H54 (cell line): ENCODE results near the gene KRTAP10-2.
"Not testable (repeated sequence)": the region's sequence is repeated elsewhere in the genome, so short reads cannot be mapped to it uniquely, and the experiment has no call there.

ENCODE experiments used
- DNase-seq: peaks from one replicate; pipeline ENCODE4 v3.0.0; 2011; ENCODE audit warnings: low spot score, mixed read lengths; ENCODE audit not compliant: insufficient read length
- FAIRE-seq: peaks from 3 replicates; lab custom pipeline; 2011; peaks lifted over from hg19 to GRCh38; lab: Jason Lieb, UNC
- POLR2A ChIP-seq: IDR thresholded peaks from 2 replicates; pipeline ENCODE4 v1.6.1; 2011; ENCODE audit warnings: low read depth, mild to moderate bottlenecking, low read length

KRTAP10-2 gene

GRCh38 chr21:44575307-44576024 is 24.2 kb upstream of the KRTAP10-2 start:
- no peak for TF ChIP-seq POLR2A
- FAIRE-seq (no peak), DNase-seq (no peak)

- no peak for TF ChIP-seq POLR2A
- FAIRE-seq (no peak), DNase-seq (no peak)
Observed at GRCh38 chr21:44574457-44575306, 23.4 kb upstream of the KRTAP10-2 start.

- not testable (repeated sequence) for DNase-seq, FAIRE-seq
Observed at GRCh38 chr21:44573630-44574456, 22.5 kb upstream of the KRTAP10-2 start, which contains the start of gene KRTAP10-4. KRTAP10-4 (plus strand) TSS chr21:44573729; CDS start chr21:44573759, 30 bp downstream.

- DNase-seq = peak; percentile 31
- no peak for FAIRE-seq
- TF ChIP-seq POLR2A = no peak
Observed at GRCh38 chr21:44572959-44573583, 21.8 kb upstream of the KRTAP10-2 start.

- TF ChIP-seq POLR2A = no peak
- FAIRE-seq = no peak
- no peak for DNase-seq
Observed at GRCh38 chr21:44571844-44572782, 20.8 kb upstream of the KRTAP10-2 start.

- FAIRE-seq (no peak), DNase-seq (no peak)
- no peak for TF ChIP-seq POLR2A
Observed at GRCh38 chr21:44571296-44571695, 20.0 kb upstream of the KRTAP10-2 start.

GRCh38 chr21:44569861-44570517 is 18.7 kb upstream of the KRTAP10-2 start:
- DNase-seq = no peak
- no peak for TF ChIP-seq POLR2A
- no peak for FAIRE-seq

- FAIRE-seq = no peak
- DNase-seq = no peak
- TF ChIP-seq POLR2A = no peak
Observed at GRCh38 chr21:44568667-44569556, 17.6 kb upstream of the KRTAP10-2 start.

- DNase-seq (no peak), FAIRE-seq (no peak)
- no peak for TF ChIP-seq POLR2A
Observed at GRCh38 chr21:44568261-44568660, 17.0 kb upstream of the KRTAP10-2 start.

- no peak for FAIRE-seq
- no peak for DNase-seq
- TF ChIP-seq POLR2A = no peak
Observed at GRCh38 chr21:44567481-44568171, 16.3 kb upstream of the KRTAP10-2 start.
